ENCODE measurements around the gene SCN2A. TPM values are rescaled to one million over a fixed set of nuclear protein-coding genes. Genes with fewer than 3 reads are reported as not detected.
A peak's percentile ranks its signal among the peaks of the same experiment; 100 is the strongest.

SCN2A gene
- total and polyA plus RNA-seq, 2 experiments from 2014 or later, result 0.95 TPM; not detected in 1

DNA sequence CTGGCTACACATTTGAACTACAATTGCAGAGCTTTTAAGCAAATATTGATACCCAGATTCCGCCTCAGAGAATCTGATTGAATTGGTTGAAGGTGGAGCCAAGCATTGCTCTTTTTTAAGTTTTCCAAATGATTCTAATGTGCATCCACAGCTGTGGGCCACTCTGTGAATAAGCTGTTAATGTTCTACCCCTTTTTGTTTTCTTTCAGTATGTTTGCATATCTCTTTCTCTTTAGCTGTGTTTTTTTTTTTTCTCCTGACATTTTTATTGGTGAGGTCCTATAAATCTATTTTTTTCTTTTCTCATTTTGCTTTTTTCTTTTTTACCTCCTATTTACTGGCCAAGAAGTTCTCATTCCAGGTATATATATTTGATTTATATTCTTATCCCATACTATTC lies 41.9 kb upstream of the SCN2A start:
- no peaks in the 10 kb centered on the region for H3K27me3 ChIP-seq
- no peak for DNase-seq (ENCODE audit: low read depth in 1 of 2, low spot score in 1 of 2)
- TF ChIP-seq CTCF (IDR thresholded peaks at IDR 0.05; ENCODE audit: low read depth, low read length), result no peak
- H3K9me3 ChIP-seq (ENCODE audit: low read depth), result no peaks in the 10 kb centered on the region
- no peaks in the 10 kb centered on the region for H3K36me3 ChIP-seq
- H3K4me3 ChIP-seq, result no peak overlapping the region
- H3K27ac ChIP-seq, result no peak overlapping the region
- H3K4me1 ChIP-seq (ENCODE audit: low read depth), result peaks cover 2% of the 10 kb centered on the region

- H3K36me3 ChIP-seq, result no peaks in the 10 kb centered on the region
- no peak overlapping the region for H3K27ac ChIP-seq
- no peak for DNase-seq (ENCODE audit: low read depth in 1 of 2, low spot score in 1 of 2)
- H3K4me1 ChIP-seq (ENCODE audit: low read depth), result peaks cover 4% of the 10 kb centered on the region
- H3K27me3 ChIP-seq, result no peaks in the 10 kb centered on the region
- H3K9me3 ChIP-seq (ENCODE audit: low read depth), result no peaks in the 10 kb centered on the region
- TF ChIP-seq CTCF (IDR thresholded peaks at IDR 0.05; ENCODE audit: low read depth, low read length), result no peak
- no peak overlapping the region for H3K4me3 ChIP-seq
These were observed 41.0 kb upstream of the SCN2A start for GRCh38 chr2:165198181-165198580.

DNA sequence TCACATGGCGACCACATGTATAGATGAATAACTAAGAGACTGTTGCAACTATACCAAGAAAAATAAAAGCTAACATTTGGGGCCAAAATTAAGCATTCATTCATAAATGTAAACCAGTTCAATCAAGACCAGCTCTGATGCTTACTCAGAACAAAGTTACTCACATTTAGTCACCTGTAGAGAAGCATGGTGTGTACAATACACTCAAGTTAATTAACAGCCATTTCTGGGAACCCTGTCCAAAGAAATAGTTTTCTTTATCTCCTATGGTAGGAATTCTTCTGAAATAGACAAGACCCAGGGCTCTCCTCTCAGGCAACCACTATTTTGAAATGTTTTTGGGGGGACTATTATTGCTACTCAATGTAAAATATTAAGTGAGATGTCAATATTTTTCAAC lies 37.0 kb upstream of the SCN2A start:
- TF ChIP-seq CTCF (IDR thresholded peaks at IDR 0.05; ENCODE audit: low read depth, low read length), result no peak
- no peaks in the 10 kb centered on the region for H3K36me3 ChIP-seq
- no peak overlapping the region for H3K4me3 ChIP-seq

GRCh38 chr2:165203689-165204559 lies 35.3 kb upstream of the SCN2A start, which contains the start of gene SCN3A:
Gene SCN3A (minus strand): TSS chr2:165204050. CDS start chr2:165176394, 27,656 bp downstream.
- no peaks in the 10 kb centered on the region for H3K27me3 ChIP-seq
- peak; percentile 59 to 61 for DNase-seq (ENCODE audit: low read depth in 1 of 2, low spot score in 1 of 2)
- H3K27ac ChIP-seq, result no peak within 1 kb of the TSS
- H3K36me3 ChIP-seq, result no peaks in the 10 kb centered on the region
- H3K4me3 ChIP-seq, result no peak within 1 kb of the TSS
- no peaks in the 10 kb centered on the region for H3K9me3 ChIP-seq (ENCODE audit: low read depth)
- peaks cover 4% of the 10 kb centered on the region for H3K4me1 ChIP-seq (ENCODE audit: low read depth)
- TF ChIP-seq CTCF (IDR thresholded peaks at IDR 0.05; ENCODE audit: low read depth, low read length), result peak; percentile 75

More for the DNA sequence above, 37.0 kb upstream of the SCN2A start:
- DNase-seq (ENCODE audit: low read depth in 1 of 2, low spot score in 1 of 2), result no peak
- Histone ChIP-seq H3K27ac (no peak overlapping the region), H3K9me3 (ENCODE audit: low read depth) (no peaks in the 10 kb centered on the region), H3K27me3 (no peaks in the 10 kb centered on the region), H3K4me1 (ENCODE audit: low read depth) (peaks cover 4% of the 10 kb centered on the region)

DNA sequence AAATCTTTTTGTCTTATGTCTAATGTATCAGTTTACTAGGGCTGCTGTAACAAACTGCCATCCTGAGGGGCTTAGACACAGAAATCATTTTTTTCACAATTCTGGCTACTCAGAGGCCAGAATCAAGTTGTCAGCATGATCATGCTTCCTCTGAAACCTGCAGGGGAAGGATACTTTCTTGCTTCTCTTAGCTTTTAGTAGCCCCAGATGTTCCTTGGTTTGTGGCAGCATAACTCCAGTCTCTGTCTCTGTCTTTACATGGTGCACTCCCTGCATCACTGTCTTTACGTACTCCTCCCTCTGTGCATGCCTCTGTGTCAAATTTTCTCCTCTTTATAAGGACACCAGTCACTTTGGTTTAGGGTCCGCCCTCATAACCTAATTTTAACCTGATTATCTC lies 33.3 kb upstream of the SCN2A start:
- no peaks in the 10 kb centered on the region for H3K36me3 ChIP-seq
- DNase-seq (ENCODE audit: low read depth in 1 of 2, low spot score in 1 of 2), result no peak
- no peak overlapping the region for H3K4me3 ChIP-seq
- H3K9me3 ChIP-seq (ENCODE audit: low read depth), result no peaks in the 10 kb centered on the region
- peaks cover 4% of the 10 kb centered on the region for H3K4me1 ChIP-seq (ENCODE audit: low read depth)
- TF ChIP-seq CTCF (IDR thresholded peaks at IDR 0.05; ENCODE audit: low read depth, low read length), result no peak
- no peak overlapping the region for H3K27ac ChIP-seq
- no peaks in the 10 kb centered on the region for H3K27me3 ChIP-seq

All from cardiac muscle cell (in vitro differentiated cells and primary cell).